ENCODE measurements around the gene IL19.

IL19 gene, protein sequence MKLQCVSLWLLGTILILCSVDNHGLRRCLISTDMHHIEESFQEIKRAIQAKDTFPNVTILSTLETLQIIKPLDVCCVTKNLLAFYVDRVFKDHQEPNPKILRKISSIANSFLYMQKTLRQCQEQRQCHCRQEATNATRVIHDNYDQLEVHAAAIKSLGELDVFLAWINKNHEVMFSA

DNA sequence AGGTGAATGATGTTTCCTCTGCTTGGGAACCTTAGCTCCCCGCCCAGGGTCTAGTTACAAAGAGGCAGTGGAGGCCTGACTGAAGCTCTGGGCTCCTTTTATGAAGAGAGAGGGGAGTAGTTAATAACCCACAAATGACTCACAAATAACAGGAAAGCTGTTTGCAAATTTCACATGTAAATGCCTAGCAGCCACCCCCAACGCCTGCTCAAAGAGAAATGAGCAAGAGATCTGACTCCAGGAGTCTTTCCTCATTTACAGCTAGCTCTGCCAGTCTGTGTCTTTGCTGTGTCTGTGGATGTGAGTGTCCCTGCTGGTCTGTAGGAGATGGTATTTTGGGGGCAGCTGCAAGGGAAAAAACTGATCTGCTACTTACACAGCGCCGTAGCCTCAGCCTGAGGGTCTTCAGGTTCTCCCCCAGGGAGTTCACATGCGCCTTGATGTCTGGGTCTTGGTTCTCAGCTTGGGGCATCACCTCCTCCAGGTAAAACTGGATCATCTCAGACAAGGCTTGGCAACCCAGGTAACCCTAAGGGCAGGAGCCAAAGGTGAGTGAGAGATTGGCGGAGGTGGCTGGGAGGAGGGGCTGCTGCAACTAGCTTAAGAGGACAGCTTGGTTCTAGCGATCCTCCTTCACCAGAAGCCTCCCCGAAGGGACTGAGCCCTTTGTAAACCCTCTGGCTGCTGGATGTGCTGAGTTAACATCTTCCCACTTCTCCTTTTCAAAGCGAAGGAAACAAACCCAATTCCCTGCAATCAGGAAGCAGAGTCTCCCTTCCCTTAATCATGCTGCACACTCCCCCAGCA, at the start of gene IL19:
Gene IL19 (plus strand): TSS at position 243 of the 807 bp plus-strand sequence. CDS start 65,890 bp downstream, outside the sequence.
- no peak for DNase-seq (ENCODE audit: low read depth in 2 of 2)

DNA sequence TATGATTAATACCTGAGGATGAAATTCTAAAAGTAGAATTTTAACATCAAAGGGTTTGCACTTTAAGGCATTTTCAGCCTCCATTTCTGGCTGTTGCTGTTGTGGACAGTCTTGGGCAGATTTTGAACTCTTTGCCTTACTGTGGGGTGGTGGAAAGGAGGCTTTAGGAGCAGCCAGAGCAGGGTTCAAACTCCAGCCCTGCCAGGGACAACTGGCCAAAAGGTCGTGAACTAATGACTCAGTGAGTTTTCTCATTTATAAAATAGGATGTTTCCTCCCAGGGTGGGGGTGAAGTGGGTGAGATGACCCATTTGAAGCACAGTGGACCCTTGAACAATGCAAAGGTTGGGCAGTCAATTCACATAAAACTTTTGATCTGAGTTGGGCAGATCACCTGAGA, 49.1 kb upstream of the IL19 start:
- no peak for DNase-seq (ENCODE audit: low read depth in 2 of 2)

DNA sequence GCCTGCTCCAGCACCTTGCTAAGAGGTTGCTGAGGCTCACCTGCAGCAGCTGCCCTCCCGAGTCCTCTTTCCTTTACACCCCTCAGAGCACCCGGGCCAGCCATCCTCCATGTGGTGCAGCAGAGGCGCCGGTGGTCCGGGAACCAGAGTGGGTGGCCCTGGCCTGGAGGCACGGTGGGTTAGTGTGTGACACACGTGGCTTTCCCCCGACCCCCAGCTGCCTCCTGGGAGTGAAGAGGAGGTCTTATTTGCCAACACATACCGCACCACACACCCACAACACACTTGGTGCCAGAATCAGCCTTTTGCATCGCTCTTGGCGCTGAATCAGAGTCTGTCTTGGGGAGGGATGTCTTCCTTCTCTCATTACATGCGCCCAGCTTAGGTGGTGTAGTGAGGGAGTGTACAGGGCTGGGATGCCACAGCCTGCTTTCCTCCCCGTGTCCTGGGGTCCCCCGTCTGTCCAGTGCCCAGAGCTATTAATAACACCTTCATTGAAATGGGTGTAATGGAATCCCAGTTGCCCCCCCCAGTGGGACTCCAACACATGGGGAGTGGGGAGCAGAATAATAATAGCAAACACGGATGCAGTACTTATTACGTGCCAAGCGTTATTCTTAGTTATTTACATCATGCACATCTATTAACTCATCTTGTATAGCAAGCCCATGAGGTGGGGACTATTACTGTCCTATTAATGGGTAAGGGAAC, 47.7 kb upstream of the IL19 start:
- DNase-seq (ENCODE audit: low read depth in 2 of 2), result no peak

DNA sequence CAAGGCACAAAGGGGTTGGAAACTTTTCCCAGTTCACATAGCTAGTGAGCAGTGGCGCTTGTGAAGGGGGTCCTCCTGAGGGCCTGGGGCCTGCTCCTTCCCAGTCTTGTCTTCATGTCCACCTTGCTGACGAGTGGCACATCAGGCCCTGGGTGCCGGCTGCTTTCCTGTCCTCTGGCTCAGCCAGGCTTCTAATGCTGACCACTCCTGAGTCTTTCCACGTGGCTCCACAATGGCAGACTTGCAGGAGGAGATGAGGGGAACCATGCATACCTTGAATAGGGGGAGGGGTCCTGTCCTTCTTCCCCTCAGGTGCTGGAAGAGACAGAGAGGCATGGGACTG, 47.1 kb upstream of the IL19 start:
- DNase-seq (ENCODE audit: low read depth in 2 of 2), result no peak

DNA sequence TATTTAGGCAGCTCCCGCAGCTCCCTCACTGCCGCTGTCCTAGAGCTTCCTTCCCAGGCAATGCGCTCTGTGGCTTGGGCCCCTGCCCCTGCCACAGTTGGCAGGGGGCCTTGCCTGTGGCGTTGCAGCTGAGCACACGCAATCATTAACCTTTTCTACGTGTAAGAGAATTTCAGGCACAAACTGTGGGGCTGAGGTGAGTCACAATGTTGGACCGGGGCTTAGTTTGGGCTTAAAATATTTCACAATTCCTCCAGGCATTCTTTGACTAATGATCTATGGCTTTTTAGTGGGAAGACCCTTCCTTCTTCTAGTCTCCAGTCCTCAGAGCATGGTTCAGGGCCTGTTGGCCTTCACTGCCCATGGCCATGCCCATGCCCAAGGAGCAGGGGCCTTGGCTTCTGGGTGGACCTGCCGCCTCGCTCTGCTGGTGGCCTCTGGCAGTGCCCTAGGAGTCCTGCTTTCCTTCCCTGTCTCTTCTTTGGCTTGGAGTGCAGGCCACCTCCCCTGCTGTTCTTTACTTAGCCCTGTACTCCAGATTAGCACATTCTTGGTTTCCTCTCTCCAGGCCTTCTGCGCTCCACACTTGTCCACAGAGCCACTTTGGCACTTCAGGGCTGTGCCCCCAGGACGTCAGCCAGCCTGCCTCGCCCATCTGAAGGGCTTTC, 46.6 kb upstream of the IL19 start:
- no peak for DNase-seq (ENCODE audit: low read depth in 2 of 2)

DNA sequence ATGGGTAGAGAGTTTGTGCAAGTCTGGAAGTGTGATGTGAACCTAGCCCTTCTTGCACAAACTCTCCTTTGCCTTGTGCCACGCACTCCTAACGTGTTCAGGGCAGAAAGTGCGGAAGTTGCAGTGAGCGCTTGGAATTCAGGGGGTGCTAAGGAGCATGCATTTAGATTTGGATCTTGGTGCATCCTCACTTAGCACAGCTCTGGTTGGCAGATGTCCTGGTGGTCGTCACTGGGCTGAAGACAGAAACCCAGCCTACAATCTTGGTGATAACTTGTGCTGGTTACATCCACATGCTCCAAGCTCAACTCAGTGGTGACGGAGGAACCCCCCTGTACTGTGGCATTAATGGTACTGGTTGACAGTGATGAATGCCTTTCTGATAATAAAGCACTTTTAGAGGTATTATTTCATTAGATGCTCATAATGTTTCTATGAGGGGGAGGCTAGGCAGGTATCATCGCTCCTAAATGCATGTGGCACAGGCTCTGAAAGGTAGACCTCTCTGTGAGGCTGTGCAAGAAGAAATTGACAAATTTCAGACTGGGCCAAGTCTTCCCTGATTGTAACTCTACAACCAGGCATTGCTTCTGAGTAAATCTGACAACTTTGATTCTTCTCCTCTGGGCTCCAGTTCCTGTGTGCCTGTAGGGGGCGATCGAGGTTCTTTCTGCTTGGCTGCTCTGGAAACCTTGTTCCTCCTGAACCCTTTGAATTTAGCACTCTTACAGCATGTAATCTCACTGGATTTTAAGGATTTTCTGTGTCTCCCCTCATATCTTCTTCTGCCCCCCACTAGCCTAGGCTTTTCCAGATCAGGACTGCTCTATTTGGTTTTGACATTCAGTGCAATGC, 45.2 kb upstream of the IL19 start:
- peak; percentile 50 to 51 for DNase-seq (ENCODE audit: low read depth in 2 of 2)

DNA sequence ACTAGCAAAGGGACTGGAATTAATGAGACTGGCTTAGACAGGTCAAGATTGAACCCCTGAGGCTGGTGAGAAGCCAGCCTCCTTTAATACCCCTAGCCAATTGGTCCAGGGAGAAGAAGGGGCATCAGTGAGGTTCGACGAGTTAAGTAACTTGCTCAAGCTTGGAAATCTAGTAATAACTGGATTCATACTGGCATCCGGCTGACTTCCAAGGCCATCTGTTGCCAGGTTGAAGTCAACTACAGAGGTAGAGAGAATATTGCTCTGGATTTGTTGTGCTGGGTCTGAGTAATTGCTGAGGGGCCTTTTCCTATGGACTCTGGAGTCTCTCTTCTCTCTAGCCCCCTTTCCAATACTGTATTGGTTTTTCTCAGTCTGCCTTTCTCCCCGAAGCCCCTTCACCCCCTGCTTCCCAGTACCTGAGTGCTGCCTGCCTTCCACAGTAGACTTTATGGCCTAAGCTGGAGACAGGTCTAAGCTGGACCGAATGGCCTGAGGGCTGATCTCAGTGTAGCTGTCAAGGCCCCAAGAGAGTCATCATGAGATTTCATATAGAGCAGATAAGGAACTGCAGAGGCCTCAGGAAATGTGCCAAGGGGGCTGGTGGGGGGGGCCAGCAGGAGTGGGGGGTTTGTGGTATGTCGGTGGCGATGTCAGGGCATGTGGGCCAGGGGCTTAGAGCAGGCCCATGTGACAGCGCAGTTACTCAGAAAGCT, 42.4 kb upstream of the IL19 start:
- DNase-seq (ENCODE audit: low read depth in 2 of 2), result no peak

DNA sequence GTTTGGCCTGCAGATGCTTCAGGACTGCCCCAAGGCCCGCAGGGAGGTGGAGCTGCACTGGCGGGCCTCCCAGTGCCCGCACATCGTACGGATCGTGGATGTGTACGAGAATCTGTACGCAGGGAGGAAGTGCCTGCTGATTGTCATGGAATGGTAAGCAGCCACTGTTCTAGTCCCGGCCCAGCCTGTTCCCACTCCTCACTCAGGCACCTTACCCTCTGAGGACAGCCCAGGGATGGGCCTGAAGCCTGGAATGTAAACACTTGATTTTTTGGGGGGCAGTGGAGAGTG, 41.9 kb upstream of the IL19 start:
- no peak for DNase-seq (ENCODE audit: low read depth in 2 of 2)

DNA sequence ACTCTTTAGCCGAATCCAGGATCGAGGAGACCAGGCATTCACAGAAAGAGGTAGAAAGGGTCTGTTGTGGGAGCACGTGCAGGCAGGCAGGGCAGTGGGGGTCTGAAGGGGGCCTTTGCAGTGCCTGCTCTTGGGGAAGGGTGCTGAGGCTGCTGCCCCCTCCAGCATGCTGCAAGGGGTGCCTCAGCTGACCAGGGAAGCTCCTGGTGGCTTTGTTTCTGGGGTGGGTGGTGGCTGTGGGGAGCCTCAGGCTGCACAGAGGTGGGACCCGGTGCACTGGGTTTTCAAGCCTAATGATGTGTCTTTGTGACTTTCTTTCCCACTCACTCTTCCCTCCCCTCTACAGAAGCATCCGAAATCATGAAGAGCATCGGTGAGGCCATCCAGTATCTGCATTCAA, 41.5 kb upstream of the IL19 start:
- DNase-seq (ENCODE audit: low read depth in 2 of 2), result no peak

DNA sequence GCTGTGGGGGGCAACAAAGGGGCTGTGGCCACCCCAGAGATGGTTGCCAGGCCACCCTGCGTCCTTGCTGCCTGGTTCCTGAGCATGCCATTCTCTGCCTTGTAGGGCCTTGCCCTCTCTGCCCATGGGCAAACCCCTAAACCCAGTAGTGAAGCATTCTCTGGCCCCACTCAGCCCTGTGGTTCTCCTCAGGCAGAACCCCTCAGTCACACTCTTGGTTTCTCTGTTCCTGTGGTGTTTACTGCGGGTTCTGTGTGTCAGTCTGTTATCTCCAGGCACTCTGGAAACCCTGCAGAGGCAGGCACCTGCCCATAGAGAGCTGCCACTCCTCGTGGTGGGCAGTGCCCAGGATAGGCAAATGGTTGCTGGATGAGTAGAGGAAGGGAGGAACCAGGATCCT, 41.1 kb upstream of the IL19 start:
- no peak for DNase-seq (ENCODE audit: low read depth in 2 of 2)

DNA sequence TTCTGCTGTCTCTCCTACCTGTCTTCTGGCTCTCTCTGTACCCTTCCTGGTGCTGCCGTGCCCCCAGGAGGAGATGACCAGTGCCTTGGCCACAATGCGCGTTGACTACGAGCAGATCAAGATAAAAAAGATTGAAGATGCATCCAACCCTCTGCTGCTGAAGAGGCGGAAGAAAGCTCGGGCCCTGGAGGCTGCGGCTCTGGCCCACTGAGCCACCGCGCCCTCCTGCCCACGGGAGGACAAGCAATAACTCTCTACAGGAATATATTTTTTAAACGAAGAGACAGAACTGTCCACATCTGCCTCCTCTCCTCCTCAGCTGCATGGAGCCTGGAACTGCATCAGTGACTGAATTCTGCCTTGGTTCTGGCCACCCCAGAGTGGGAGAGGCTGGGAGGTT, 38.1 kb upstream of the IL19 start:
- DNase-seq (ENCODE audit: low read depth in 2 of 2), result no peak

DNA sequence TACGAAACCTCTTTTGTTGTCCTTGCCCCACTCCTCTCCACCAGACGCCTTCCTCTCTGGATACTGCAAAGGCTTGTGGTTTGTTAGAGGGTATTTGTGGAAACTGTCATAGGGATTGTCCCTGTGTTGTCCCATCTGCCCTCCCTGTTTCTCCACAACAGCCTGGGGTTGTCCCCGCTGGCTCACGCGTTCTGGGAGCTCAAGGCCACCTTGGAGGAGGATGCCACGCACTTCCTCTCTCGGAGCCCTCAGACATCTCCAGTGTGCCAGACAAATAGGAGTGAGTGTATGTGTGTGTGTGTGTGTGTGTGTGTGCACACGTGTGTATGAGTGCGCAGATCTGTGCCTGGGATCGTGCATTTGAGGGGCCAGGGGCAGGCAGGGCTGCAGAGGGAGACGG, 37.6 kb upstream of the IL19 start:
- no peak for DNase-seq (ENCODE audit: low read depth in 2 of 2)

DNA sequence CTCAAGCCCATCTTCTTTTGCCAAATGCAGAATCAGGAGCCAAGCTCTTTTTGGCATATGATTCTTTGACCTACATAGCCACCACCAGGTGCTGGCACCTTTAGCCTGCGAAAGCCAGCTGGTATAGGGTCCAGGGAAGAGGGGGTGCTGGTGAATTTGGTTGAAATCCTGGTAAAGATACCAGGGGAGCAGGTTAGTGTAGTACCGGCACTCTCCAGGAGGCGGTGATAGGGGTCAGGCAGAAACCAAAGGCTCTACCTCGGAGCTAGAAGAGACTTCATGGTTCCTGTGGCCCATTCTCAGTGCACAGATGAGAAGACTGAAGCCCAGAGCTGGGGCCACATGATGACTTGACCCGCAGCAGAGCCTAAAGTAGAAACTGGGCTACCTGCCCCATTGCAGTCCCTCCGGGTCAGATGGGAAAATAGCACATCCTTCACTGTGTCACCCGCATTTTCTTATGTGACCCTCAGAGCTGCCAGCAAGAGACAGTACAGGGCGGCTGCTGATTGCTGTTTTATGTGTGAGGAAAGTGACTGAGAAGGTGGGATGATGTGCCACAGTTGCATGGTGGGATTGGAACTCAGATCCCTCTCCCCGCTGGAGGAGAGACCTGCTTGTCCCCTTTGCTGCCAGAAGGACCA, 36.0 kb upstream of the IL19 start:
- peak; percentile 75 to 77 for DNase-seq (ENCODE audit: low read depth in 2 of 2)

DNA sequence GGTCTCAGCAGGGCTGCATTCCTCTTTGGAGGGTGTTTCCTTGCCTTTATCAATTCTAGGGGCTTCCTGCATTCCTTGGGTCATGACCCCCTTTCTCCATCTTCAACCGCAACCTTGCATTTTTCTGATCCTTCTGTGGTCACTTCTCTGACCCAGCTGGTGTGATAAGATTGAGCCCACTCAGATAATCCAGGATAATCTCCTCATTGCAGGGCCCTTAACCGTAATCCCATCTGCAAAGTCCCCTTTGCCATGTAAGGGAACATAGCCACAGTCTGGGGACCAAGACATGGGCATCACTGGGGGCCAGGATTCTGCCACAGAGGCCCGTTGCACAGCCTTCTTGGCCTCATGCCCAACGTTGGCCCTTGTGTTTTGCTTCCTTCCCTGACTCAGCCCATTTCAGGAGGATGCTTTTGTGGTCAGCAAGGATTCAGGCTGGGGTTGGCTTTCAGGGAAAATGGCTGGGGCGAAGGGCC, 35.0 kb upstream of the IL19 start:
- no peak for DNase-seq (ENCODE audit: low read depth in 2 of 2)

DNA sequence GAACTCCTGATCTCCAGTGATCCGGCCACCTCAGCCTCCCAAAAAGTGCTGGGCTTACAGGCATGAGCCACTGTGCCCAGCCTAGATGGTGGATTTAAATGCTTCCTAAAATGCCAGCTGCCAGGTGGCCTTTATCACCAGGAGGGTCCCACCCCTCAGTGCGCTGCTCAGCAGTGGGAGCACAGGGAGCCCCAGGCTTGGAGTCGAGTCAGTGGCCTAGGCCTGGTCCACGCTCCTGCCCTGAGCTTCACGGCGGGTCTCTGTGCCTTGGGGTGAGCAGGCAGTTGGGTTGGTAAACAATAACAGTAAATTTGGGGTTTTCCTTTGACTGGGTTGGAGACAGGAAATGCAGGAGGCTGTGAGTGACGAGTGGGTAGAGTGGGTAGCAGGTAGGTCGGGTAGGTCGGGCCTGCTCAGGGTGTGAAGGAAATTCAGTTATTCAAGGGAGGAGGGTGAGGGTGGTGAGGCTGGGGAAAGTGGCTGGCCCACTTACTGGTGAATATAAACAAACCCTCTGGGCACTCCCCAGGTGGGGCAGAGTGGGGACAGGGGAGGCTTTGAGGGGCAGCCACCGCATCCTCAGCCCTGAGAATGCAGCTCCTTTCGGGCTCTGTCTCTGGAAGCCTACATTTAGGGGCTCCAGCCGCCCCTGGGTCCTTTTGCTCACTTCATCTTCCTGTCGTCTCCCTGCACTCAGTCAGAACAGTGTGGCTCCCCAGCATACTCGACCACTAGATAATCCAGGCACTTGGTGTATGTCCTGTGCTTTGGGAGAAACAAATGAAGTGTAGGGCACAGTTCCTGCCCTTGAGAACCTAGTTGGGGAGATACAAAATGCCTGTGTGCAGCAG, 33.5 kb upstream of the IL19 start:
- no peak for DNase-seq (ENCODE audit: low read depth in 2 of 2)

DNA sequence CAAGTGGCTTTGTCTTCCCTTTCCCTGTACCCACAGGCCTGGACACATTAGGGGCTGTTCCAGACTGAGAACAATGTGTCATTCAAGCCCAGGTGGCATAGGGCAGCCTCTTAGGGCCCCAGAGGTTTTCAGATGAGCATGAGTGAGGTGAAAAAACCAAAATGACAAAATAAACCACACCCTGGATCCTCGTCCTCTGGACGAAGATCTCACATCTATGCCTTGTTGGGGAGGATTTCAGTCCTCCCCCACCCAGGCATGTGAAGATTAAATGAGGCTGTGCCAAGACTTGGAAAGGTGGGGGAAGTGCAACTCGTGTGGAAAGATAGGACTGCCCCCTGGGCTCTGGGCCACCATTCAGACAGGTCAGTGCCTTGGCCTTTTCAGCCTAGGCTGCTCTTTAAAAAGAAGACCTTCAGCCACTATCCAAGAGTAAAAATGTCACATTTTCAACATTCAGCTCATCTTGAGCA, 32.8 kb upstream of the IL19 start:
- no peak for DNase-seq (ENCODE audit: low read depth in 2 of 2)

DNA sequence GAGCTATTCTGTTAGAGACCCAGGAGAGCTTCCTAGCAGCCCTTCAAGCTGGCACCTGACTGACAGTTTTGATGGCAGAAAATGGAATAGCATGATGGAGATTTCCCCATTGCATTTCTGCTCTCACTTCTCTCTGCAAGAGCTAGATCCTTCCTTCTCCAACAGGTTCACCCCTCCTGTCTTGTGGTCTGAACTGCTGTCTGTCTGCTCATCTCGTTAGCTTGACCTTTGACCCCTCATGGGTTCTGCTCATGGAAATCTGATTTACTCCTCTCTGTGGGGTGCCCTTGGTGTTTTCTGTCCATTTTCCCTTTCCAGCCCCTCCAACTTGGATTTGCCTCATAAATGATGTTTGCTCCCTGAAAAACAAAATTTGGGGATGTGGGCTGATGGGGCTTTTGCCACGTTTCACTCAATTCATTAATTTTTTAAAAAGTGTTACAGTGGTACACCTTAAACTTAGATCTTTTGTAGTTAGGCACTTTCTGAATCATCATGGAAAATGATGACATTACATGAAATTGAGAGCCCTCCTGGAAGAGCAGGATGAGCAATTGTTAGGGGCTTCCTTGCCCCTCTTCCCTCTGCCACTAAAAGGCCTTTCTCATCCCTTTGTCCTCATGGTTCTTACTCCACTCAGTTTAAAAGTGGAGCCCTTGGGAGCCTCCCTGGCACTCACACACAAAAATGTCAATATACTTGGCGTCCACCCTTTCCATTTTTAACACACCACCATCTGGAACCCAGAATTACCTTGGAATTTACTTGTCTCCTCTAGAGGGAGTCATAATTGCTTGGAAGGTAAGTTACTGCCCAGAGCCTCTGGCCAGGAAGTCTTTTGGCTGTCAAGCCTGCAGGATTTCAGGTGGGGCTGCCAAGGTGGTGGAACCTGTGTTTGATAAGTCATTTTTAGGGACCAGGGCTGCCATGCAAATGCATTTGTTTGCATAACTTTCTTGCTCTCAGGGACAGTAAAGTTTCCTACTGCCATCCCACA, 31.9 kb upstream of the IL19 start:
- no peak for DNase-seq (ENCODE audit: low read depth in 2 of 2)

DNA sequence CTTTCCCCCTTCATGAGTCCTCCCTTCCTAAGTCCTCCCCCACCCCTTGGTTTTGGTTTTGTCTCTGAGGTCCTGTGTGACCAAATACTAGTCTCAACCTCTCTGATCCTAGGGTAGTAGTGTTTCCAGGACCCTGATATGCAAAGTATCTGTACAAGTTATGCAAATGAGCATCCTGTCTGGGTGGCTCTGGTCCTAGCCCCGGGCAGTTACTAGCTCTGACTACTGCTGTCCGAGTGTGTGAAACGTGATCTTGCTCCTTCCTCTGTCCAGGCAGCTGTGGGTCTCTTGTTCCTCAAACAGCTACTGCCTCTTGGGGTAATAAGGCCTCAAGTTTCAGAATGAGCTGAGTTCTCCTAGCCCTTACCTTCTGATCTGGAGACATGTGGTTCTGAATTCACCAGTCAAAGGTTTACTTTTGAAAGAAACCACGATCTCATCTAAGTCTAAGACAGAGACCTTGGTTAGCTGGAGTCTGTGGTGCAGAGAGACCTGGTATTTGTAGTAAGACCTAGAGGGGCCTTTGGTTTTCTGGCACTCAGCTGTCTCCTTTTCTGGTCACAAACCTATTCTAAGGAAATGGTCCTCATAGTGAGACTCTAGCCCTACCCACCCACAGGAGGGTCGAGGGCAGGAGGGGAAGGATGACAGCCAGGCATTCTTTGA, 31.0 kb upstream of the IL19 start:
- no peak for DNase-seq (ENCODE audit: low read depth in 2 of 2)

All from activated CD4-positive, alpha-beta T cell treated with anti-CD3 and anti-CD28 coated beads for 24 hours (primary cell).